Left colon (tissue), 2 donors: ENCODE measurements around the gene UQCR10. TPM values are rescaled to one million over a fixed set of nuclear protein-coding genes. Genes with fewer than 3 reads are reported as not detected.

ENCODE experiments used
- ATAC-seq: fragments of 200-7000 bp; cut with Tn5 transposase; one replicate; pipeline ENCODE4 v1.9.1; 2020; ENCODE audit warnings: mild to moderate bottlenecking, moderate library complexity
- DNase-seq, 2 donors: peaks; one replicate each; pipeline ENCODE4 v3.0.0-alpha.2; 2020
- intact Hi-C, 2 donors: fragments of 100-400 bp; cut with DNase I in 1 of 2; cut with micrococcal nuclease in 1 of 2; formaldehyde crosslinking; loops; one replicate each; pipeline versions ENCODE4 v1.11.2 to v1.14.0; 2022; cut with DNase I, micrococcal nuclease
- total RNA-seq, 2 donors: library from RNA; stranded (reverse); fragmentation: NEBNext Ultra II Directional; extraction: Animal tissue kit (Norgen Biotek cat#: 25700); gene quantifications; one replicate each; pipeline ENCODE4 v1.2.1, GENCODE V29; 2021
- donor health status: DM: no; HTN: no; CAD: no.
- donor health status: DM: yes; HTN: yes; CAD: no.

Gene UQCR10
- total RNA-seq, 2 donors from 2014 or later, result 157 to 198 TPM

DNA sequence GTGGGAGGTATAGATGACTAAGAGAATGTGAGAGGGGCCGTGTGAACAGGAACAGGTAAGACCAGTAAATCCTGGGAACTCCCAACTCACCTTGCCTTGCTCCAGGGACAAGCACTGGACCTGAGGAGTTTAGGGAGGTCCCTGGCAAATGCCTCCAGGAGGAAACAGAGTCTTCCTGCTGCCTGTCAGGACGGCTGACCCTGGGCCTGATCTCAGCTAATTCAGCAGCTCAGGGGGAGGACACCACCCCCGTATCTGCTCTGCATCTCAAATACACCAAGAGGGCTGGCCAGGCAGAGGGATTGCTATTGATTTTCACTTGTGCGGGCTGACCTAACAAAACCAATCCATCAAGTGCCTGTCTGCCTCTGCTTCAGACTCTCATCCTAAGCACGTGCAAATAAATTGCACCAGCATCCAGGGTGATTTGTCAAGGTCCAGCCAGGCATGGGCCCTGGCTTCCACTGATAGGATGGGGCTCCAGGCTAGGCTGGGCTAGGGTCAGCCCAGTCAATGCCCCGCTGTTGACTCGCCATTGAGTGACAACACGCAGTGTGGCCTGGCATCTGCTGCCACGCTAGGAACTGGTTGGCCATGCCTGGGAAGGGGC lies 20.3 kb downstream of the UQCR10 start:
- intact Hi-C loops, result no loop called here
- DNase-seq (no peak), ATAC-seq (no peak)

DNA sequence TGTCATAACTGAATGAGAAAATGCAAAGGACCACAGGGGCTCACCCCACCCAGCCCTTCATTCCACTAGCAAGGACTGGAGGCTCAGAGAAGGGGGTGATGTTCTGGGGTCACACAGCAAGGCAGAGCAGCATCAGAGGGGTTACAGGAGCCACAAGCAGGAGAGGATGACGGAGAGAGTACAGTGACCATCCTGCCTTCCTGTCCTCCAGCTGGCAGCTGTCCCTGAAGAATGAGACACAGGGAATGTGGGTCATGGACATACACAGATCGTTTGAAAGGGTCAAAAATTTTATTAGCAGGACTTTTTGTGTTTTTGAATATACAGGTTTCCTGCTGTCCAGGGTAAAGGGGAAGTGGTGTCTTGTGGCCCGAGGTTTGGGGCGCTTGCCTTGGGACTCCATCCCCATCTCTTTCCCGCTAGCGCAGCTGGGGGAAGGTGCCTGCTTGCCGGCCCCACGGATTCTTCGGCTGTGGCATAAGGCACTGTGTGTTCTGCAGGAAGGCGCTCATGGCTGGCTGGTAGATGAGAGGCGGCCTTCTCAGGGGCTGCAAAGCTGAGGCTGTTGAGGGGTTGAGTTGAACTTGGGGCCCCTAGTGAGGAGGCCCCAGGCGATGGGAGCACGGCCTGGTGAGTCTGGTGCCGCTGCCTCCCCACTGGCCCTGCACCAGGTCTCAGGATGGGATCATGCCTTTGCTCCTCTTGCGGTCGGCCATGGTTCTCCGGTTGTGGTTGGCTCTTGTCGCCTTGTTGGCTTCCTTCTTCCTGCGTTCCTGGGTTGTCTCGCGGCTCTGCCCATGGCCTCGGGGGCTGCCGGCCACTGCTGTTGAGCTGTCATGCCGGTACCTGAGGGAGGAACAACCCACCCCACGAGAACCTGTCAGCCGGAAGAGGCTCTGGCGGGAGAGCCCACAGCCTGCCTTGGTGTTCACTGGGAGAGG lies 21.4 kb downstream of the UQCR10 start:
- DNase-seq, result no peak
- ATAC-seq, result no peak
- intact Hi-C loops, result no loop called here

DNA sequence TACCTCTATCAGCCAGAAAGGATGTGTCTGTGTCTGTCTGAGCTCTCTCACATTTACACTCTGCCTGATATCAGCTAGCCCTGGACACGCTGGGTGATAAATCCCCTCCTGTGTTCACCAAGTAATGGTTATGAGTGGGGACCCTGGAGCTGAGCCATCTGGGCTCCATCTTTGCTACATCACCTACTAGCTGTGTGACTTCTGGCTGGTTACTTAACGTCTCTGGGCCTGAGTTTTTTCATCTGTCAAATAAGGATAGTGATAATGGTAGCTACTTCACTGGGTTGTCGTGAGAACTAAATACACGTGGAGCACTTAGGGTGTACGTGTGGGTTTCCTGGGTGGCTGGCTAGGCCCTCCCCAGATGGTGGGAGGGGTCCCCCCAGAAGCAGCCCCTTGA lies 22.9 kb downstream of the UQCR10 start:
- ATAC-seq, result no peak
- no peak for DNase-seq
- intact Hi-C loops, result no loop called here

DNA sequence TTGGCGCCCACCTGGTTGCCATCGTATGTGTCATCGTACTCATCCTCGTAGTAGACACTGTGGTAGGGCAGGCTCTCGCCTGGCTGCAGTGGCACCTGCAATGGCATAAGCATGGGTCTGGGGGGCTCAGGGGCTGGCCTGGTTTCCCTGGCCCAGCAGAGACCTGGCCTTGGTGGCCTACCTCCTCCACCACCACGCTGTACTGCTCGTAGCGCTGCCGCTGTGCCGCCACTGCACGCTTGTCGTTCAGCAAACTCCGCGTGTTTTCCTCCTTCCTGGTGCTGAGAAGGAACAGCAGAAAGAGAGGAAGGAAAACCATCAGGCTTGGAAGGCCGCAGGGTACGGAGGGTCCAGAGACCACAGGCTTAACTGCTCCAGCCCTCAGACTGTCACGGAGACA lies 26.2 kb downstream of the UQCR10 start:
- ATAC-seq (no peak), DNase-seq (no peak)
- intact Hi-C loops, result no loop called here

DNA sequence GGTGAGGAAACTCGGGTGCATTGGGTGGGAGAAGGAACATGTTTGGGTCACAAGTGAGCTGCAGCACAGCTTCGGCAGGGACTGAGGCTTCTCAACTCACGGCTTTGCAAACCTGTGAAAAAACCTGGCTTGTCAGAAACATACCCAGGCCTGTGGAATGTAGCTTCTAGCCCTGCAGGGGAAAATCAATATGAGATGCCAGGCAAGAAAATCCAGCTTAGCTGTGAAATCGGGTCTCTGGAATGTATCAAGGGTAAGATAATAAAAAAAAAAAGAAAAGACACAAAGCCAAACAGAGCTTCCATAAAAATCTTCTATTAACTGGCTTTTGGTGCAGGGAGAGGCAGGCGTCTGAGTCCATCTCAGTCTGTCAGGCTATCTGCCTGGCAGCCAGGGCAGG lies 28.5 kb downstream of the UQCR10 start:
- DNase-seq, result no peak
- intact Hi-C loops, result no loop called here
- no peak for ATAC-seq

GRCh38 chr22:29797351-29797750 lies 30.2 kb downstream of the UQCR10 start:
- no peak for ATAC-seq
- DNase-seq, result no peak
- intact Hi-C loops, result no loop called here

GRCh38 chr22:29798318-29798717 lies 31.1 kb downstream of the UQCR10 start:
- ATAC-seq (no peak), DNase-seq (no peak)
- intact Hi-C loops, result no loop called here

DNA sequence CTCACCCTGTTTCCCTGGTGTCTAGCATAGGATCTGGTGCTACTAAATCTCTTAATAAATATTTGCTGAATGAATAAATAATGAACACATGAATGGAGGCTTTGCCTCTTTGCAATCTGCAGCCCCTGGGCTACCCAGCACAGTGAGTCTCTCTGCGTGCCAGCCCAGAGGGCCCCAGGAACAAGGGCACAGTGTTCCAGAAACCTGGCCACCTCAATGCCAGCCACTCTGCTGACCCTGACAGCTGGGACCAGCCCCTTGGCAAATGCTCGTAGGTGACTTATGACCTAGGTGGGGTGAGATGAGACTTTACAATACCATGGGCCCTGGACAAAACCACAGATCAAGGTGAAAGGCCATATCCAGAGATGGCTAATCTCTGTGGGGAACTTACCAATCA lies 31.6 kb downstream of the UQCR10 start:
- ATAC-seq (no peak), DNase-seq (no peak)
- intact Hi-C loops, result no loop called here

DNA sequence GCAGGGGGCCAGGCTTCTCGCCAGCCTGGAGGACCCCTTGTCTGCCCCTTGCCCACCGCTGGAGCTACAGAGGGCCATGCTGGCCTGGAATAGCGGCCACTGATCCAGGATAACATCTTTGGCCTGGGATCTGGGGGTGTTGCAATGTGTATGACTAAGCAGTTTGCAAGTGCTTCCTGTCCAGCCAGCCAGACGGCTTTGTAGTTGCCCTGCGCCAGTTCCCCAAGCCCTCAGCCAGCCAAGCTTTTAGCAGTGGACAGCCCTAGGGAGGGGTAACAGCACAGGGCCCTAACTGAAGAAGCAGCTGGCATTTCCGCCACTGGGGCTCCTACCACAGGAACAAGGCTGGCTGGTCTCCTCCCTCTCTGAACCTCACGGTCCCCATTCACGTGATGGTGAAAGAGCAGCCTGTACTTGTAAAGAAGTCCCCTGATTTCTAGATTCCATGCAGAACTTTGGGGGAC lies 32.1 kb downstream of the UQCR10 start:
- intact Hi-C loops, result no loop called here
- peak; percentile 57 to 79 for DNase-seq
- peak; percentile 66 for ATAC-seq

GRCh38 chr22:29801153-29801552 lies 34.0 kb downstream of the UQCR10 start:
- no peak for ATAC-seq
- DNase-seq, result no peak
- intact Hi-C loops, result no loop called here

- ATAC-seq (no peak), DNase-seq (no peak)
- intact Hi-C loops, result no loop called here
Observed at GRCh38 chr22:29801796-29802195, 34.6 kb downstream of the UQCR10 start.

- intact Hi-C loops, result no loop called here
- ATAC-seq (no peak), DNase-seq (no peak)
Observed at GRCh38 chr22:29803190-29803589, 36.0 kb downstream of the UQCR10 start.

DNA sequence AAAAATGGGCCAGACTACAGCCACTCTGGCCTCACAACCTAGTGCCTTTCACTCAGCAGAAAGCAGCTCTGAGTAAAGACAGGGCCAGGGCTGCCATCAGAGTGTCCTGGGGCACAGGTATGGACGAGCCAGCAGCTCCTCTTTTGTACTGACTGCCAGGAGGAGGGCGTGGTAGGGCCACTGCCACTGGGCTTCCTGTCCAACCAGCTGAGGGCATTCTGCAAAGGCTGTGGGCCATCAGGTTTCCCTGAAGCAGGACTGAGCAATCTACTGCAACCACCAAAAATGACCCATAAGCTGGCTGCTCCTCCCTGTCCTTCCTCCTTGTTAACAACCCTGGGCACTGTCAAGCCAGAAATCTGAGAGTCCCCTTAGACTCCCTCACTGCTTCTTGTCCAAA lies 37.8 kb downstream of the UQCR10 start:
- no peak for ATAC-seq
- no peak for DNase-seq
- intact Hi-C loops, result no loop called here

- ATAC-seq, result no peak
- DNase-seq, result no peak
- intact Hi-C loops, result no loop called here
Observed at GRCh38 chr22:29806196-29806595, 39.0 kb downstream of the UQCR10 start.

DNA sequence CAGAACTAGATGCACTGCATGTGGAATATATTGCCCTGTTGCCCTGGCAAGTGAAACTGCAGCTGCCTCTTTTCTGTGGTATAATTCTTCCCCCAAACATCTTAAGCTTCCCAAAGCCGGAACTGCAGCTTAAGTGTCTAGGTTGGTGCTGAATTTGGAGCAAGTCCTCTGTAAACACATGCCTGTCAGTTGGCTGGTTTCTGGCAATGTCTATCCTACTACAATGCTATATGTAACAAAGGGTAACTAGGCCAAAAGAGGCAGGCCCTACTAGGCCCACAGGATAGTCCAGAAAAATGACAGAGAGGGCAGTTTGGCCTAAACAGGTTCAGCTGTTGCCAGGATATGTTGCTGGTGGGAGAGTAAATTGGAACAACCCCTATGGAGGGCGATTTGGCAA lies 43.0 kb downstream of the UQCR10 start:
- DNase-seq, result no peak
- ATAC-seq, result no peak
- intact Hi-C loops, result no loop called here

GRCh38 chr22:29811377-29811776 lies 44.2 kb downstream of the UQCR10 start:
- peak; percentile 95 for ATAC-seq
- DNase-seq, result peak; percentile 63 to 71
- intact Hi-C loops, result no loop called here

GRCh38 chr22:29813126-29813525 lies 46.0 kb downstream of the UQCR10 start:
- intact Hi-C loops, result no loop called here
- no peak for DNase-seq

GRCh38 chr22:29813563-29813962 lies 46.4 kb downstream of the UQCR10 start:
- intact Hi-C loops, result no loop called here
- ATAC-seq (no peak), DNase-seq (no peak)

More at GRCh38 chr22:29813126-29813525, 46.0 kb downstream of the UQCR10 start:
- no peak for ATAC-seq

DNA sequence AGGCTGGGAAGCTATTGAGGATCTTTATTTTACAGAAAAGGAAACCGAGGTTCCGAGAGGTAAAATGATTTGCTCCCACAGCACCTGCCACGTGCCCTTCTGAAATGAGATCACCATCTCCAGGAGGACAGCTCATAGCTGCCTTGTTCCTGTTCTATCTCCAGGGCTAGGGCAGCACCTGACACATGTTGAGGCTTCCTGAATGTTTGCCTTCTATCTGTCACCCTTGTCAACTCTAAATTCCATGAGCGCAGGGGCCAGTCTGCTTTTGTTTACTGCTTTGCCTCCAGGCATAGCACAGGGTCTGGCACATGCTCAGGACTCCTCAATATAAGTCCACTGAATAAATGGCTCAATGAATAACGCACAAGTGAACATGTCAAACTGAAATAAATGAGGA lies 46.8 kb downstream of the UQCR10 start:
- ATAC-seq (no peak), DNase-seq (no peak)
- intact Hi-C loops, result no loop called here

GRCh38 chr22:29815580-29815979 lies 48.4 kb downstream of the UQCR10 start:
- ATAC-seq, result no peak
- intact Hi-C loops, result no loop called here

More at GRCh38 chr22:29815580-29815979, 48.4 kb downstream of the UQCR10 start:
- DNase-seq, result no peak
